ENCODE data around the gene PKP1.

The PKP1 gene

GRCh38 chr1:201309416-201309815, 26.1 kb downstream of the PKP1 start:
- no peak for DNase-seq (ENCODE audit: low read depth)

DNA sequence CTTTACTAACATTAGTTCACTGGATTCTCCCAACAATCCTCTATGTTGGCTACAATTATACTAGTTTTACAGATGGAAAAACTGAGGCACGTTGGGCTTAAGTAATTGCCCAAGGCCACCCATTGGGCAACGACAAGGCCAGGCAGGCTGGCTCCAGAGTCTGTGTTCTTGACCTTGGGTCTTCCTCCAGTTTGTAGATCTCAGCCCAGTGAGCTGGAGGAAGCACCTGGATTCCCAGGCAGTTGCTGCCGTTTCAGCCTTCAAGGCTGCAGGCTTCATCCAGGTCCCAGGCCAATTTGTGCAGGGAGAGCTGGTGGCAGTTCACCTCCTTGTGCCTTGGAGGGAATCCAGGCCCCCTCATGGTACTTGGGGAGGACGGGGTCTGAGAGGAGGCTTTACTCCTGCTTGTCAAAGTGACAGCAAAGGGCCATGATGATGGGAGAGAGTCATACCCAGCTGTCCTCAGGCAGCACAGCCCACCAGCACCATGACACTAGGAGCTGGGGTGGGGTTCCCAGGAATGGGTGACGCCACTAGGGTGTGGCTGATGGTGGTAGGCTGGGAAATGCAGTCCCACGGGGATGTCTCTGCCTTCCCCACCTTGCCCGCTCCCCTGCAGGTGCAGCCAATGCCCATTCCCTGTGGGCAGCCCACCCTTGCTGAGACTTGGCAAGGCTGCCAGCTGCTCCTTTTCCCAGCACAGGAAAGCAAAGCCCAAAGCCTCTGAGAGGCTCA, 27.1 kb downstream of the PKP1 start:
- no peak for DNase-seq (ENCODE audit: low read depth)

- no peak for DNase-seq (ENCODE audit: low read depth)
These were observed 27.7 kb downstream of the PKP1 start for GRCh38 chr1:201310986-201311355.

- DNase-seq (ENCODE audit: low read depth), result no peak
These were observed 28.2 kb downstream of the PKP1 start for GRCh38 chr1:201311356-201312011.

DNA sequence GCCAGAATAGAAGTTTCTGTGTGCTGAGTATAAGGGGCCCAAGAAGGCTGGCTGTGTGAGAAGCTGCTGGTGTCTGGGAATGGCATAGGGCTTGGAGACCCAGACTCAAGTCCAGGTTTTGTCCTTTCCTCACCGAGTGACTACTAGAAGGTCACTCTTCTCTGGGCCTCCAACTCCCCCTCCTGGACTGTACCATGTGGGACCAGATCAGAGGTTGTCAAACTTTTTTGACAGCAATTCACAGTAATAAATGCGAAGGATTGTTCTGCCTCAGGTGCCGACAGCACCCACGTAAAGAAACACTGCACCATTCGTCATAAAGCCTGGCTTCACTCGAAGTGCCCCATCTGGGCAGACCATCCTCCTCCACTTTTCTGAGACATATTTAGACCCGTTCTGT, 29.0 kb downstream of the PKP1 start:
- DNase-seq (ENCODE audit: low read depth), result no peak

DNA sequence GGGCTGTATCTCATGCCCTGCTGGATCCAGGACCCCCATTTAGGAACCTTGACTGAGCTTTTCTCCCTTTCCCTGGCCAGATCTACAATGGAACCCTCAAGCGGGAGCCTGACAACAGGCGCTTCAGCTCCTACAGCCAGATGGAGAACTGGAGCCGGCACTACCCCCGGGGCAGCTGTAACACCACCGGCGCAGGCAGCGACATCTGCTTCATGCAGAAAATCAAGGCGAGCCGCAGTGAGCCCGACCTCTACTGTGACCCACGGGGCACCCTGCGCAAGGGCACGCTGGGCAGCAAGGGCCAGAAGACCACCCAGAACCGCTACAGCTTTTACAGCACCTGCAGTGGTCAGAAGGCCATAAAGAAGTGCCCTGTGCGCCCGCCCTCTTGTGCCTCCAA, 29.8 kb downstream of the PKP1 start:
- no peak for DNase-seq (ENCODE audit: low read depth)

GRCh38 chr1:201316556-201316955, 33.2 kb downstream of the PKP1 start:
- no peak for DNase-seq (ENCODE audit: low read depth)

DNA sequence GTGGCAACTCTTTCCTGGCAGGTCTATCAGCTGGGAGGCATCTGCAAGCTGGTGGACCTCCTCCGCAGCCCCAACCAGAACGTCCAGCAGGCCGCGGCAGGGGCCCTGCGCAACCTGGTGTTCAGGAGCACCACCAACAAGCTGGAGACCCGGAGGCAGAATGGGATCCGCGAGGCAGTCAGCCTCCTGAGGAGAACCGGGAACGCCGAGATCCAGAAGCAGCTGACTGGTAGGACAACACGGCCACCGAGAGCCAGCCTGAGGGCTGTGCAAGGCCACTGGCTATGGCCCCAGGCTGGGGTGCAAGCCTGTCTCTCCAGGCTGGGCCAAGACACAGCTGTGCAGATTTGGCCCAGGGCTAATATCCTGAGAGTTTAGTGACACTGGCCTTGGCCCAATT, 34.2 kb downstream of the PKP1 start:
- DNase-seq (ENCODE audit: low read depth), result no peak

DNA sequence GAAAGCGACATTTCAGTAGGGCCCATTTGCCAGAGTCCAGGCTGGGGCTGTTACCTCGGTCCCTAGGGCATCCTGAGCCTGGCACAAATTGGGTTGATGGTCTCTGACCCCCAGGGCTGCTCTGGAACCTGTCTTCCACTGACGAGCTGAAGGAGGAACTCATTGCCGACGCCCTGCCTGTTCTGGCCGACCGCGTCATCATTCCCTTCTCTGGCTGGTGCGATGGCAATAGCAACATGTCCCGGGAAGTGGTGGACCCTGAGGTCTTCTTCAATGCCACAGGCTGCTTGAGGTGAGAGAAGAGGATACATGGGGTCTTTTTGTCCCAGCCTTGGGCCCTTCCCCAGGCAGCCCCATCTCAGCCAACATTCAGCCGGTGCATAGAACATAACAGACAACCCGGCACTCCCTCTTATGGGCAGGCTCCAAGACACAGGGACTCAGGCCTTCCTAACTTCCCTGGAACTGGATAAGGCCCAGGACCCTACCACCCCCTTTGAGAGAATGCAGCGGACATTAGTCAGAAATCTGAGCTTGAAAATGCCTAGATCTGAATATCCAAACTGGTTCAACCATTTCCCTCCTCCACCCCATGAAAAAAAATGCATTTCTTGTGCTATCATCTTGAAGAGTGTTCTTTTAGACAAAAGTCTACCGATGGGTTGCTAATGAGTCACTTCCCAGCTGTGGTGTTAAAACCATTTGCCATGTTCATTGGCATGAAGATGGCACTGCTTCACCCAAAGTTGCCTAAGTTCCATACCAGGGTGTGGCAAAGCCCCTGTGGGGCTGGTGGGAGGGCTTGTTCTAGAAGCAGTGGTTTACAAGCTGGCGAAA, 35.4 kb downstream of the PKP1 start:
- no peak for DNase-seq (ENCODE audit: low read depth)

DNA sequence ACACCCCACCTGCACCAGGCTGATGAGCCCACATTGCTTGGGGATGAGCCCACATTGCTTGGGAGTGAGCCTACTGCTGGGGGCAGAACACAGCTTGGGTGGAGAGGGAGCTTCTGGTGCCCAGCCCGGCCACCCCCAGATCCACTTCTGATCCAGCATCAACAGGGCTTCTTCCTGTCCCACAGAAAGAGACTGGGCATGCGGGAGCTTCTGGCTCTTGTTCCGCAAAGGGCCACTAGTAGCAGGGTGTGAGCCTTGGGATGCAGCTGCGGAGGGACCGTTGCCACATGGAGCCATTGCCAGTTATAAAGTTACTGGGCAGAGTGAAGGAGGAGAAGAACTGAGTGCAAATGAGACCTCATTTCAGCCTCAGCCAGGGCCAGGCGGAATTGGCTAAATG, 36.3 kb downstream of the PKP1 start:
- no peak for DNase-seq (ENCODE audit: low read depth)

DNA sequence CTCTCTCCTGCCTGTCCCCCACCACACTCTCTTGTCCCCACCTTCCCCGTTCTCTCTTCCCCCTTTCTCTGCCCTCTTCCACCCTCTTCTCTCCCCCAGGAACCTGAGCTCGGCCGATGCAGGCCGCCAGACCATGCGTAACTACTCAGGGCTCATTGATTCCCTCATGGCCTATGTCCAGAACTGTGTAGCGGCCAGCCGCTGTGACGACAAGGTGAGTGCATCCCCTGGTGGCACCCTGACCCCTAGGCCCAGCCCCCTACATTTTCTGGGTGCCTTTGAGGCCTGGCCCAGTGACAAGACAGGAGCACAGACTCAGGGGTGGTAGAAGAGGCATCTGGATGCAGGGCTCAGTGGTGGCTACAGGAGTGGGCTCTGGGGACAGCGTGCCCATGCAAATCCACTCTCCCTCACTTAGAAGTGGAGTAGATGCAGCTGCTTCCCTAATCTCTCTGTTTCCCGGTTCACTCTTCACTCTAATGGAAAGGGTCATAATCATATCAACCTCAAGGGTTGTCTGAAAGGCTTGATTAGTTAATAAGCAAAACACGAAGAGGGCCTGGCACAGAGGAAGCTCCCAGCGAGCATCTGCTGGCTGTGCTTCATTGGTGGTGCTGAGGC, 37.0 kb downstream of the PKP1 start:
- DNase-seq (ENCODE audit: low read depth), result no peak

- DNase-seq (ENCODE audit: low read depth), result no peak
These were observed 38.6 kb downstream of the PKP1 start for GRCh38 chr1:201321826-201322390.

GRCh38 chr1:201322653-201323510, 39.6 kb downstream of the PKP1 start:
- no peak for DNase-seq (ENCODE audit: low read depth)

DNA sequence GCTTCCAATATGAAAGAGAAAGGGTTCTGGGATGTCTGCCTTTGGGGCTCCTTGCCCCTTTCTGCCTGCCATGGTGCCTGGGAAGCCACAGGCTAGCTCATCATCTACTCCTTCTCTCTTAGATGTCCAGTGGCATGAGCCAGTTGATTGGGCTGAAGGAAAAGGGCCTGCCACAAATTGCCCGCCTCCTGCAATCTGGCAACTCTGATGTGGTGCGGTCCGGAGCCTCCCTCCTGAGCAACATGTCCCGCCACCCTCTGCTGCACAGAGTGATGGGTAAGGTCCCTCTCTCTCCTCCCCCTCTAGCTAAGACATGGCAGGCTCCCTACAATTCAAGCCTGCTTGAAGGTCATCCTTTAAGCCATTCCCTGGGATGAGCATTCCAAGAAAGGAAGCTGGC, 41.0 kb downstream of the PKP1 start:
- no peak for DNase-seq (ENCODE audit: low read depth)

- DNase-seq (ENCODE audit: low read depth), result no peak
These were observed 41.7 kb downstream of the PKP1 start for GRCh38 chr1:201324821-201325677.

DNA sequence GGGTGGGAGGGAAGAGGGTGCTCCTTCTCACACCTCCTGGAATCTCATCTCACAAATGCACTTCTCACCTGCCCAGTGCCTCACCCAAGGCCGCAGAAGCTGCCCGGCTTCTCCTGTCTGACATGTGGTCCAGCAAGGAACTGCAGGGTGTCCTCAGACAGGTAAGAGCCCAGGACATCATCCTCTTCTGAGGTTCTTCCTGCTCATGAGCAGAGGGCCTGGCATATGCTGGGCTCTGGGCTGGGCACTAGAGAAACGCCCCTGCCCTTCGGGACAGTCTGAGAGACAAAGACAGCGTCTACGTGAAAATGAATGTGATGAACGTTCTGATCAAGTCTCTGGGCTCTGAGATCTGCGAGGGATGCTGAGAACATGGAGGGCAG, 42.4 kb downstream of the PKP1 start:
- no peak for DNase-seq (ENCODE audit: low read depth)

- no peak for DNase-seq (ENCODE audit: low read depth)
These were observed 43.4 kb downstream of the PKP1 start for GRCh38 chr1:201326710-201327109.

- no peak for DNase-seq (ENCODE audit: low read depth)
These were observed 44.5 kb downstream of the PKP1 start for GRCh38 chr1:201327687-201328240.

DNA sequence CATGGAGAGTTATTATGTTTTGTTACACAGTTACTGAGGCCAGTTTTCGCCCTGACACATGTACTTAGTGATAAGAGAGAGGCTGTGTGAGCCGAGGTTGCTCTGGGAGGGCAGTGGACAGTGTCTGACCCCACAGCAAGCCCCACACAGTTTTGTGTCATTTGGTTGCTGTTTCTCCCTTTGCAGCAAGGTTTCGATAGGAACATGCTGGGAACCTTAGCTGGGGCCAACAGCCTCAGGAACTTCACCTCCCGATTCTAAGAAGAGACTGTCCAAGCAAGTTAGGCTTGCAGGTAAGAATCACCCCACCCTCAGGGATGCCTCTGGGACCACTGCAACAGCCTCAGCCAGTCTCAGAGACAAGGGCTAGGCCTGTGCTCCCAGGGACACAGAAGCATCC, 45.3 kb downstream of the PKP1 start:
- no peak for DNase-seq (ENCODE audit: low read depth)

DNA sequence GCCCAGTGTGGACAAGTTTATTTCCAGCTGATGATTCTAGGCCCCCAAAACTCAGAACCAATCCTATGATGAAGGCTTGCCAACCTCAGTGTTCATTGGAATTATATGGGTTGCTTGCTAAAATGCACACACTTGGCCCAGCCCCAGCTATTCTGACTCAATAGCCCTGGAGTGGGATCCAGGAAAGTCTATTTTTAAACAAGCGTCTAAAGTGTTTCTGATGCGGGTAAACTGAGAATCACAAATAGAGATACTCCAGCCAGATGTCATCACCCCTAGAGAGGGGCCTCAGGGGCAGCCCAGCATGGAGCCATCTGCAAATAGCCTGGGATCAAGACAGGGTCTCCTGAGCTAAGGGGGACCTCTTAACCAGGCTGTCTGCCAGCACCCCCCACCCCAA, 46.0 kb downstream of the PKP1 start:
- DNase-seq (ENCODE audit: low read depth), result no peak

All from stimulated activated CD8-positive, alpha-beta memory T cell treated with anti-CD3 and anti-CD28 coated beads, Interleukin-7, amount 100 ng/mL, for 24 hours (primary cell).